RWPE1 (cell line): ENCODE data around the gene GDA.
"Not testable (repeated sequence)": the region's sequence is repeated elsewhere in the genome, so short reads cannot be mapped to it uniquely, and the experiment has no call there.

Source experiments
- CTCF ChIA-PET: fragments of 350-600 bp; sonication (Branson Sonifier 250); formaldehyde crosslinking; extraction: SDS; loops from one replicate; lab custom pipeline; 2021; lab: Yijun Ruan, JAX
- POLR2A ChIA-PET: fragments of 400-600 bp; formaldehyde crosslinking; extraction: SDS; loops from one replicate; lab custom pipeline; 2020; ENCODE audit warnings: antibody characterized with exemption; ENCODE audit not compliant: low non-redundant PET; lab: Yijun Ruan, JAX
- DNase-seq: peaks from one replicate; pipeline ENCODE4 v3.0.0; 2012; ENCODE audit warnings: low spot score
- H3K27ac ChIP-seq: fragments of 450-650 bp; 2 replicates; pipeline ENCODE4 v1.5.1; 2017
- TF ChIP-seq, protein P1 (sequence below): fragments of 450-650 bp; conservative IDR thresholded peaks from 2 replicates; pipeline ENCODE4 v1.5.1; 2017; ENCODE audit warnings: low read depth, mild to moderate bottlenecking

The GDA gene

DNA sequence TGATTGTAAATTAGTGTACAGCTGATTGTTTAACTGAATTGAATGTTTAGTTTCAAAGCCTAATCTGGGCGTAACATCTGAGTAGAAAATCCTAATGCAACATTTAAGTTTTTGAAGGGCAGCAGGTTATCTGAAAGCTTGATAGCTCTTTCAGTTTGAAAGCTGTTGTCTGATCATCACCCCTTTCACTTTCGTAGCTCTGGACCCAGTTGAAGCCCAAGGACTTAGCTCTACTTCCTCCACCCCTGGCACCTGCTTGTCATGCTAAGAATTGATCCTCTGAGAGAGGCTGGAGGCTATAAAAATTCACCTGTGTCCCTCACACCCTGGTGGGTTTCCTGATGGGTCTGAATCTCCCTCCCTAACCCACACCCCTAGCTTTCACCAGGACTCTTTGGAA is 129.7 kb downstream of the GDA start:
- ChIA-PET CTCF (interaction anchor here (1.0 to 4.3 kb wide), 6 partner anchors 237 to 592 kb away, joined by 3 to 18 read pairs (median 4); no protein-coding TSS in a partner anchor), POLR2A (interaction anchor here (0.7 kb wide), 1 partner anchor 479 kb away, joined by 6 read pairs; no protein-coding TSS in a partner anchor)
- TF ChIP-seq, protein P1, sequence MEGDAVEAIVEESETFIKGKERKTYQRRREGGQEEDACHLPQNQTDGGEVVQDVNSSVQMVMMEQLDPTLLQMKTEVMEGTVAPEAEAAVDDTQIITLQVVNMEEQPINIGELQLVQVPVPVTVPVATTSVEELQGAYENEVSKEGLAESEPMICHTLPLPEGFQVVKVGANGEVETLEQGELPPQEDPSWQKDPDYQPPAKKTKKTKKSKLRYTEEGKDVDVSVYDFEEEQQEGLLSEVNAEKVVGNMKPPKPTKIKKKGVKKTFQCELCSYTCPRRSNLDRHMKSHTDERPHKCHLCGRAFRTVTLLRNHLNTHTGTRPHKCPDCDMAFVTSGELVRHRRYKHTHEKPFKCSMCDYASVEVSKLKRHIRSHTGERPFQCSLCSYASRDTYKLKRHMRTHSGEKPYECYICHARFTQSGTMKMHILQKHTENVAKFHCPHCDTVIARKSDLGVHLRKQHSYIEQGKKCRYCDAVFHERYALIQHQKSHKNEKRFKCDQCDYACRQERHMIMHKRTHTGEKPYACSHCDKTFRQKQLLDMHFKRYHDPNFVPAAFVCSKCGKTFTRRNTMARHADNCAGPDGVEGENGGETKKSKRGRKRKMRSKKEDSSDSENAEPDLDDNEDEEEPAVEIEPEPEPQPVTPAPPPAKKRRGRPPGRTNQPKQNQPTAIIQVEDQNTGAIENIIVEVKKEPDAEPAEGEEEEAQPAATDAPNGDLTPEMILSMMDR = no peak
- DNase-seq = no peak
- H3K27ac ChIP-seq = no peak overlapping the region

DNA sequence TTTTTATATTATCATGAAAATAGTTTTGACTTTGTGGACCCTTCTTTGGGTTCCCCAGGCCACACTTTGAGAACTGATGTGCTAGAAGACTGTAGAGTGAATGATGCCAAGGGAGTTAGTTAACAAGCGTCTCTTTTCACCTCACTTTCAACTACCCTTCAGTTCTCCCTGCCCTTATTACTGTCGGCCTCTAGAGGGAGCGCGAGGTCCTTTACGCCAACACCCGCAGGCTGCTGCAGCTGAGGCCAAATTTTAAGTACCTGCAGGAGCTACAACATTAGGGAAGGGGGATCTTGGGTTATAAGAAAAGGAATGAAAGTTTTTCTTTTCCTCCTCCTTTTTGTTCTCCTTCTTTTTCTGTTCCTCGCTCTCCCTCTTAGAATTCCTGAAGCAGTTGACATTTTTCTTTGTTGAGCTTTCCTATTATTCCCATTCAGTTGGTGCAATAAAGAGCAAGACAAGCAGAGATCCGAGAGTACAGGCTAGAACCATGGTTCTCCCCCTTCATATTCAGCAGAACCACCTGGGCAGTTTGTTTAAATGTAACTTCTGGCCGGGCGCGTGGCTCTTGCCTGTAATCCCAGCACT is 131.8 kb downstream of the GDA start:
- POLR2A ChIA-PET = no interaction called here
- DNase-seq = peak; percentile 69
- CTCF ChIA-PET = interaction anchor here (0.6 to 4.3 kb wide), 28 partner anchors 9 to 557 kb away, joined by 3 to 21 read pairs (median 3); no protein-coding TSS in a partner anchor
- H3K27ac ChIP-seq = no peak overlapping the region
- TF ChIP-seq, protein P1 = peak; percentile 92

DNA sequence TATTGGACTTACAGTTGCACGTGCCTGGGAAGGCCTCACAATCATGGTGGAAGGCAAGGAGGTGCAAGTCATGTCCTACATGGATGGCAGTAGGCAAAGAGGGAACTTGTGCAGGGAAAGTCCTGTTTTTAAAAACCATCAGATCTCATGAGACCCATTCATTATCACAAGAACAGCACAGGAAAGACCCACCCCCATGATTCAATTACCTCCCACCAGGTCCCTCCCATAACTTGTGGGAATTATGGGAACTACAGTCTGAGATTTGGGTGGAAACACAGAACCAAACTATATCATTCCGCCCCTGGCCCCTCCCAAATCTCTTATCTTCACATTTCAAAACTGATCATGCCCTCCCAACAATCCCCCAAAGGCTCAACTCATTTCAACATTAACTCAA is 140.2 kb downstream of the GDA start:
- no peak overlapping the region for H3K27ac ChIP-seq
- ChIA-PET CTCF (interaction anchor here (0.7 kb wide), 1 partner anchor 402 kb away, joined by 4 read pairs; no protein-coding TSS in a partner anchor), POLR2A (no interaction called here)
- DNase-seq = no peak
- TF ChIP-seq, protein P1 = no peak

DNA sequence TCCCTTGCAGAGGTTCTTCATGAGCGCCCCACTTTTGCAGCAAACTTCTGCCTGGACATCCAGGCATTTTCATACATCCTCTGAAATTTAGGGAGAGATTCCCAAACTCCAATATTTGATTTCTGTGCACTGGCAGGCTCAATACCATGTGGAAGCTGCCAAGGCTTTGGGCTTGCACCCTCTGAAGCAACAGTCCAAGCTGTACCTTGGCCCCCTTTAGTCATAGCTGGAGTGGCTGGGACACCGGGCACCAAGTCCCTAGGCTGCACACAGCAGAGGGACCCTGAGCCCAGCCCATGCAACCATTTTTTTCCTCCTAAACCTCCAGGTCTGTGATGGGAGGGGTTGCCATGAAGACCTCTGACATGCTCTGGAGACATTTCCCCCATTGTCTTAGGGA is 141.1 kb downstream of the GDA start:
- no peak overlapping the region for H3K27ac ChIP-seq
- TF ChIP-seq, protein P1 = no peak
- ChIA-PET POLR2A (no interaction called here), CTCF (interaction anchor here (0.6 to 0.7 kb wide), 2 partner anchors 19 to 302 kb away, joined by 4 to 7 read pairs; no protein-coding TSS in a partner anchor)
- DNase-seq = no peak

DNA sequence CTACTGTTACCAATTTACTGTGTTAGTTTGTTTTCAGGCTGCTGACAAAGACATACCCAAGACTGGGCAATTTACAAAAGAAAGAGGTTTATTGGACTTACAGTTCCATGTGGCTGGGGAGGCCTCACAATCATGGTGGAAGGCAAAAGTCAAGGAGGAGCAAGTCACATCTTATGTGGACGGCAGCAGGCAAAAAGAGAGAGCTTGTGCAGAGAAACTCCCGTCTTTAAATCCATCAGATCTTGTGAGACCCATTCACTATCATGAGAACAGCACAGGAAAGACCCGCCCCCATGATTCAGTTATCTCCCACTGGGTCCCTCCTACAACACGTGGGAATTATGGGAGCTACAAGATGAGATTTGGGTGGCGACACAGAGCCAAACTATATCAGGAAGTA is 142.3 kb downstream of the GDA start:
- H3K27ac ChIP-seq, POLR2A ChIA-PET, DNase-seq: not testable (repeated sequence)
- CTCF ChIA-PET = interaction anchor here (0.6 to 1.4 kb wide), 6 partner anchors 10 to 326 kb away, joined by 3 to 4 read pairs (median 3); no protein-coding TSS in a partner anchor

DNA sequence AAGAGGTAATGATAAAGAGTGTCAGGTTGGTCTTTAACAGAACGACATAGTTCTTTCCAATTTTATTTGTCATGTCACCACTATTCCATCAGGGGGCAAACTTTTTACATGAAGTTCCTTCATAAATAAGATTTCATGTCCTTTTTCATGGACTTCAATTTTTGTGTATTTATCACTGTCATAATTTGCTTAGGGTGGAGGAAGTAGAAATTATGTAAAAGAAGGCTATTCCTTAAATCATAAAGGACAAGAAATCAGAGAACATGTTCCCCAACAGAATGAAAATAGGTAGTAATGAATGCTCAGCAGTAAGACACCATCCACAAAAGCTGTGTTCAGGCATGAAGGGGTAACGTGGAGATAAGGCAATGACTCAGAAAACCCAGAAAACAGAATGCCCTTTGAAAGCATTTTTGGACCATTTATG is 143.0 kb downstream of the GDA start:
- POLR2A ChIA-PET = no interaction called here
- H3K27ac ChIP-seq = no peak overlapping the region
- CTCF ChIA-PET = interaction anchor here (0.6 to 1.4 kb wide), 9 partner anchors 11 to 335 kb away, joined by 3 to 8 read pairs (median 3); no protein-coding TSS in a partner anchor
- TF ChIP-seq, protein P1 = peak; percentile 20; the same call in 1 of the 2 replicates
- no peak for DNase-seq
